Fibroblast of pulmonary artery (primary cell): ENCODE measurements around the gene RECK.

Experiments used
- DNase-seq: peaks from one replicate; pipeline ENCODE4 v3.0.0-alpha.2; 2010; ENCODE audit warnings: low read depth
- H3K4me3 ChIP-seq: replicated peaks from 2 replicates; pipeline ENCODE4 v1.5.1; 2011; ENCODE audit warnings: low read depth, mild to moderate bottlenecking, control low read depth, low read length, moderate library complexity
- CTCF ChIP-seq: IDR thresholded peaks from 2 replicates; pipeline ENCODE4 v1.5.1; 2011; ENCODE audit warnings: mild to moderate bottlenecking, control low read depth, low read length, inconsistent platforms; ENCODE audit errors: missing control alignments

Gene RECK

GRCh38 chr9:36148311-36149051 is 111.8 kb downstream of the RECK start:
- peak; percentile 98 for DNase-seq
- no peak overlapping the region for H3K4me3 ChIP-seq
- no peak for TF ChIP-seq CTCF

GRCh38 chr9:36149197-36149596 is 112.5 kb downstream of the RECK start:
- H3K4me3 ChIP-seq, result no peak overlapping the region
- TF ChIP-seq CTCF, result no peak
- peak; percentile 68 for DNase-seq

GRCh38 chr9:36150574-36151315 is 114.0 kb downstream of the RECK start:
- DNase-seq, result peak; percentile 36
- H3K4me3 ChIP-seq, result no peak overlapping the region
- no peak for TF ChIP-seq CTCF

- DNase-seq, result peak; percentile 85
- no peak overlapping the region for H3K4me3 ChIP-seq
- TF ChIP-seq CTCF, result no peak
These were observed 114.8 kb downstream of the RECK start for GRCh38 chr9:36151316-36152210.

GRCh38 chr9:36152741-36153438 is 116.2 kb downstream of the RECK start:
- H3K4me3 ChIP-seq, result no peak overlapping the region
- no peak for DNase-seq
- TF ChIP-seq CTCF, result no peak

- no peak for TF ChIP-seq CTCF
- DNase-seq, result no peak
- H3K4me3 ChIP-seq, result no peak overlapping the region
These were observed 117.0 kb downstream of the RECK start for GRCh38 chr9:36153746-36154145.
